Neural cell (in vitro differentiated cells): ENCODE results near the gene LUC7L. TPM values are rescaled to one million over a fixed set of nuclear protein-coding genes. Genes with fewer than 3 reads are reported as not detected.

Source experiments
- H2AFZ ChIP-seq: fragments of 200-600, 300-800 bp; sonication (generic), shearing (Covaris generic); 2 replicates; pipeline ENCODE4 v1.6.0; 2014; ENCODE audit warnings: low read depth, mild to moderate bottlenecking, antibody characterized with exemption, low read length, moderate library complexity
- H3F3A ChIP-seq: fragments of 200-600 bp; shearing (Covaris generic); 2 replicates; pipeline ENCODE4 v1.6.1; 2016; ENCODE audit warnings: mild to moderate bottlenecking, moderate library complexity, mixed read lengths, antibody characterized with exemption, low read length; ENCODE audit not compliant: insufficient read depth, poor library complexity, severe bottlenecking
- H3K27ac ChIP-seq: fragments of 200-600, 300-800 bp; sonication (generic), shearing (Covaris generic); 2 replicates; pipeline ENCODE4 v1.5.1; 2014; ENCODE audit warnings: mild to moderate bottlenecking, low read length, moderate library complexity
- H3K27me3 ChIP-seq: fragments of 300-800, 200-600 bp; sonication (generic), shearing (Covaris generic); 2 replicates; pipeline ENCODE4 v1.6.0; 2014; ENCODE audit warnings: mild to moderate bottlenecking, low read depth, low read length, moderate library complexity; ENCODE audit not compliant: insufficient read depth
- H3K36me3 ChIP-seq: fragments of 300-800, 200-600 bp; sonication (generic), shearing (Covaris generic); 2 replicates; pipeline ENCODE4 v1.5.1; 2014; ENCODE audit warnings: mild to moderate bottlenecking, antibody characterized with exemption, low read length, moderate library complexity; ENCODE audit not compliant: insufficient read depth
- H3K4me2 ChIP-seq: fragments of 300-800, 200-600 bp; sonication (generic), shearing (Covaris generic); 2 replicates; pipeline ENCODE4 v1.6.0; 2014; ENCODE audit warnings: mild to moderate bottlenecking, low read length
- H3K4me3 ChIP-seq: fragments of 300-800, 200-600 bp; sonication (generic), shearing (Covaris generic); 2 replicates; pipeline ENCODE4 v1.5.1; 2014; ENCODE audit warnings: mild to moderate bottlenecking, low read length, moderate library complexity
- H3K79me2 ChIP-seq: fragments of 200-600 bp; shearing (Covaris generic); replicated peaks from 2 replicates; pipeline ENCODE4 v1.6.0; 2014; ENCODE audit warnings: mild to moderate bottlenecking, low read length, moderate library complexity; ENCODE audit not compliant: insufficient read depth
- H3K9ac ChIP-seq: fragments of 300-800, 200-600 bp; sonication (generic), shearing (Covaris generic); 2 replicates; pipeline ENCODE4 v1.6.1; 2016; ENCODE audit warnings: mild to moderate bottlenecking, low read length, mixed read lengths
- H3K9me2 ChIP-seq: fragments of 200-600 bp; shearing (Covaris generic); 2 replicates; pipeline ENCODE4 v1.6.1; 2016; ENCODE audit warnings: mild to moderate bottlenecking, low read length, mixed read lengths; ENCODE audit not compliant: insufficient read depth
- H3K9me3 ChIP-seq: fragments of 200-600, 300-800 bp; sonication (generic), shearing (Covaris generic); 2 replicates; pipeline ENCODE4 v1.6.1; 2016; ENCODE audit warnings: mild to moderate bottlenecking, mixed run types, low read length, moderate library complexity, mixed read lengths
- H4K20me1 ChIP-seq: fragments of 200-600 bp; shearing (Covaris generic); 2 replicates; pipeline ENCODE4 v1.6.1; 2016; ENCODE audit warnings: mild to moderate bottlenecking, mixed run types; ENCODE audit not compliant: insufficient read depth
- EP300 ChIP-seq: fragments of 450-650 bp; conservative IDR thresholded peaks from 2 replicates; pipeline ENCODE4 v1.6.1; 2014; ENCODE audit warnings: antibody characterized with exemption, mild to moderate bottlenecking, moderate library complexity; ENCODE audit not compliant: poor library complexity, severe bottlenecking
- EZH2 ChIP-seq: fragments of 200-600, 300-800 bp; shearing (Covaris generic), sonication (generic); IDR thresholded peaks from 2 replicates; pipeline ENCODE4 v1.6.1; 2014; ENCODE audit warnings: antibody characterized with exemption, low read length, borderline replicate concordance, mild to moderate bottlenecking; ENCODE audit not compliant: insufficient read depth, poor library complexity, severe bottlenecking
- MXI1 ChIP-seq: fragments of 450-650 bp; conservative IDR thresholded peaks from 2 replicates; pipeline ENCODE4 v1.6.1; 2014; ENCODE audit warnings: antibody characterized with exemption, mild to moderate bottlenecking; ENCODE audit not compliant: poor library complexity, severe bottlenecking
- POLR2AphosphoS5 ChIP-seq: IDR thresholded peaks from 2 replicates; pipeline ENCODE4 v1.6.1; 2012
- RAD21 ChIP-seq: fragments of 450-650 bp; conservative IDR thresholded peaks from 2 replicates; pipeline ENCODE4 v1.6.1; 2014; ENCODE audit warnings: antibody characterized with exemption, mild to moderate bottlenecking, moderate library complexity
- SMC3 ChIP-seq: fragments of 450-650 bp; conservative IDR thresholded peaks from 2 replicates; pipeline ENCODE4 v1.6.1; 2014; ENCODE audit warnings: antibody characterized with exemption, mild to moderate bottlenecking, moderate library complexity; ENCODE audit not compliant: poor library complexity
- TAF1 ChIP-seq: IDR thresholded peaks from 2 replicates; pipeline ENCODE4 v1.6.1; 2012; ENCODE audit warnings: low read depth
- polyA plus RNA-seq: library from polyadenylated mRNA; depleted of rRNA; stranded (reverse); fragments of >200 nt; gene quantifications from 2 replicates; pipeline ENCODE4 v1.2.3, GENCODE V29; 2014
- TF ChIP-seq, protein P1 (sequence below): IDR thresholded peaks from 2 replicates; pipeline ENCODE4 v1.6.1; 2012; ENCODE audit warnings: borderline replicate concordance
- TF ChIP-seq, protein P2 (sequence below): fragments of 450-650 bp; IDR thresholded peaks from 2 replicates; pipeline ENCODE4 v1.5.1; 2014; ENCODE audit warnings: antibody characterized with exemption, mild to moderate bottlenecking, moderate library complexity; ENCODE audit not compliant: poor library complexity, severe bottlenecking

The LUC7L gene
- polyA plus RNA-seq, 1 donor from 2014 or later = 564 TPM

DNA sequence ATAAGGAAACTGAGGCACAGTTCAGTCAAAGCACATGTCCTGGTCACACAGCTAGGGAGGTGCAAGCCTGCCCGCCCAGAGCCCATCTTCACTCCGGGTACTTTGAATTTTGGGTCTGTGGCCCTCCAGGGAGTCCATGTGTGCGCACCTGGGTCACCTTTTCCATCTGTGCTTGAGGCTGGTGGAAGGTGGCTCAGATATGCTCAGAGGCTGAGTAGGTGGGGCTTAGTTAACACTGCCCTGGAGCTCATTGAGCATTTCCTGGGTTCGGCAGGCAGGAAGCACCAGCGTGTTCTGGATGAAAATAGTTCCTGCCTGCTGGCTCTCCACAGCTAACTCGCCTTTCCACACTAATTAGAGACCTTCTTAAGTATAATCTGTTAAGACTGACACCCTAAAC, 24.6 kb upstream of the LUC7L start:
- Histone ChIP-seq H3K9ac (no peak overlapping the region), H2AFZ (no peak overlapping the region), H3K4me2 (no peak overlapping the region), H3K4me3 (no peak overlapping the region), H4K20me1 (no peaks in the 10 kb centered on the region), H3K27me3 (no peaks in the 10 kb centered on the region), H3F3A (no peaks in the 10 kb centered on the region), H3K9me2 (no peaks in the 10 kb centered on the region), H3K36me3 (no peaks in the 10 kb centered on the region), H3K79me2 (no peaks in the 10 kb centered on the region), H3K9me3 (no peaks in the 10 kb centered on the region), H3K27ac (no peak overlapping the region)
- TF ChIP-seq TAF1 (no peak), MXI1 (no peak), POLR2AphosphoS5 (no peak), RAD21 (no peak), SMC3 (no peak), EP300 (no peak), EZH2 (no peak)
- TF ChIP-seq, protein P1, sequence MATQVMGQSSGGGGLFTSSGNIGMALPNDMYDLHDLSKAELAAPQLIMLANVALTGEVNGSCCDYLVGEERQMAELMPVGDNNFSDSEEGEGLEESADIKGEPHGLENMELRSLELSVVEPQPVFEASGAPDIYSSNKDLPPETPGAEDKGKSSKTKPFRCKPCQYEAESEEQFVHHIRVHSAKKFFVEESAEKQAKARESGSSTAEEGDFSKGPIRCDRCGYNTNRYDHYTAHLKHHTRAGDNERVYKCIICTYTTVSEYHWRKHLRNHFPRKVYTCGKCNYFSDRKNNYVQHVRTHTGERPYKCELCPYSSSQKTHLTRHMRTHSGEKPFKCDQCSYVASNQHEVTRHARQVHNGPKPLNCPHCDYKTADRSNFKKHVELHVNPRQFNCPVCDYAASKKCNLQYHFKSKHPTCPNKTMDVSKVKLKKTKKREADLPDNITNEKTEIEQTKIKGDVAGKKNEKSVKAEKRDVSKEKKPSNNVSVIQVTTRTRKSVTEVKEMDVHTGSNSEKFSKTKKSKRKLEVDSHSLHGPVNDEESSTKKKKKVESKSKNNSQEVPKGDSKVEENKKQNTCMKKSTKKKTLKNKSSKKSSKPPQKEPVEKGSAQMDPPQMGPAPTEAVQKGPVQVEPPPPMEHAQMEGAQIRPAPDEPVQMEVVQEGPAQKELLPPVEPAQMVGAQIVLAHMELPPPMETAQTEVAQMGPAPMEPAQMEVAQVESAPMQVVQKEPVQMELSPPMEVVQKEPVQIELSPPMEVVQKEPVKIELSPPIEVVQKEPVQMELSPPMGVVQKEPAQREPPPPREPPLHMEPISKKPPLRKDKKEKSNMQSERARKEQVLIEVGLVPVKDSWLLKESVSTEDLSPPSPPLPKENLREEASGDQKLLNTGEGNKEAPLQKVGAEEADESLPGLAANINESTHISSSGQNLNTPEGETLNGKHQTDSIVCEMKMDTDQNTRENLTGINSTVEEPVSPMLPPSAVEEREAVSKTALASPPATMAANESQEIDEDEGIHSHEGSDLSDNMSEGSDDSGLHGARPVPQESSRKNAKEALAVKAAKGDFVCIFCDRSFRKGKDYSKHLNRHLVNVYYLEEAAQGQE = no peak
- TF ChIP-seq, protein P2, sequence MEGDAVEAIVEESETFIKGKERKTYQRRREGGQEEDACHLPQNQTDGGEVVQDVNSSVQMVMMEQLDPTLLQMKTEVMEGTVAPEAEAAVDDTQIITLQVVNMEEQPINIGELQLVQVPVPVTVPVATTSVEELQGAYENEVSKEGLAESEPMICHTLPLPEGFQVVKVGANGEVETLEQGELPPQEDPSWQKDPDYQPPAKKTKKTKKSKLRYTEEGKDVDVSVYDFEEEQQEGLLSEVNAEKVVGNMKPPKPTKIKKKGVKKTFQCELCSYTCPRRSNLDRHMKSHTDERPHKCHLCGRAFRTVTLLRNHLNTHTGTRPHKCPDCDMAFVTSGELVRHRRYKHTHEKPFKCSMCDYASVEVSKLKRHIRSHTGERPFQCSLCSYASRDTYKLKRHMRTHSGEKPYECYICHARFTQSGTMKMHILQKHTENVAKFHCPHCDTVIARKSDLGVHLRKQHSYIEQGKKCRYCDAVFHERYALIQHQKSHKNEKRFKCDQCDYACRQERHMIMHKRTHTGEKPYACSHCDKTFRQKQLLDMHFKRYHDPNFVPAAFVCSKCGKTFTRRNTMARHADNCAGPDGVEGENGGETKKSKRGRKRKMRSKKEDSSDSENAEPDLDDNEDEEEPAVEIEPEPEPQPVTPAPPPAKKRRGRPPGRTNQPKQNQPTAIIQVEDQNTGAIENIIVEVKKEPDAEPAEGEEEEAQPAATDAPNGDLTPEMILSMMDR = no peak

DNA sequence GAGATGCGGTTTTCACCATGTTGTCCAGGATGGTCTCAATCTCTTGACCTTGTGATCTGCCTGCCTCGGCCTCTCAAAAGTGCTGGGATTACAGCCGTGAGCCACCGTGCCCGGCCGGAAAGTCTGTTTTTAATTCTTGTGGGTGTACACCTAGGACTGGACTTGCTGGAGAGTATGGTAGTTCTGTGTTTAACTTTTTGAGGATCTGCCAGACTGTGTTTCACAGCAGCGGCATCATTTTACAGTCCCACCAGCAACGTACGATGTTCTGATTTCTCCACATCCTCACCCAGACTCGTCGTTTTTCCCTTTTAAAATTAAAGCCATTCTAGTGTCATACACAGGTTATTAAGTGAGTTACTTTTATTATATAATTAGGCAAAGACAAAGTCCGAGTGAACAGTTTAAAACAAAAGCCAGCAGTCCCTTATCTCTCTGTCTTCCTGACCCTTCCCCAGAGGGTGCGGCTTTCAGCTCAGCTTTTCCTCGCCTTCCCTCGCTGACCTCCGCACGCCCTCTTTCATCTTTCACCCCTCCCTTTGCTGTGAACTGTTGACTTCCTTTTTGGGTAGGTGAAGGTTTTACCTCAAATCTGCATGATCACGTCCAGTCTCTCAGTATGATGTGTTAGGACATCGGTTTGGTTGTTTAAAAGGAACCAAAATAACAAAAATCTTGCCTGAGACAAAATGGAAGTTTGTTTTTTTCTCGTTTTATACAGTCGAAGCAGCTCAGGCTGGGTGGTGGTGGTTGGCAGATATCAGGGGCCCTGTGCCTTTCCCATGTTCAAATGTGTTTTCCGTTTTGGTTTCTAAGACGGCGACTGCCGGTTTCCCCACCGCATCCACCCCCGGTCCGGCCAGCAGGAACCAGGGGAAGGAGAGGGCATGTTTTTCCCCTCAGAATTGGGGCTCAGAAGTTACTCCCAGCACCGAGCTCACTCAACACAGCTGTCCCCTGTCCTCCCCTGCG, 23.4 kb upstream of the LUC7L start:
- no peak overlapping the region for H3K9ac ChIP-seq
- no peaks in the 10 kb centered on the region for H4K20me1 ChIP-seq
- no peak overlapping the region for H3K27ac ChIP-seq
- H3K9me3 ChIP-seq = no peaks in the 10 kb centered on the region
- no peaks in the 10 kb centered on the region for H3K9me2 ChIP-seq
- no peak overlapping the region for H3K4me3 ChIP-seq
- no peaks in the 10 kb centered on the region for H3K79me2 ChIP-seq
- no peaks in the 10 kb centered on the region for H3F3A ChIP-seq
- no peak overlapping the region for H2AFZ ChIP-seq
- TF ChIP-seq MXI1 = no peak
- no peak for TF ChIP-seq RAD21
- TF ChIP-seq SMC3 = no peak
- TF ChIP-seq EZH2 = no peak
- TF ChIP-seq, protein P2 = no peak
- no peak for TF ChIP-seq TAF1
- TF ChIP-seq EP300 = no peak
- TF ChIP-seq, protein P1 = no peak
- TF ChIP-seq POLR2AphosphoS5 = no peak
- H3K36me3 ChIP-seq = no peaks in the 10 kb centered on the region
- H3K4me2 ChIP-seq = no peak overlapping the region
- H3K27me3 ChIP-seq = no peaks in the 10 kb centered on the region
